PC-3 (cell line): ENCODE results near the gene LRP1B.

Source experiments
- EZH2 ChIP-seq: fragments of 300-600 bp; sonication (generic); IDR thresholded peaks from one replicate; pipeline ENCODE4 v1.6.1; 2017; ENCODE audit warnings: antibody characterized with exemption, mild to moderate bottlenecking, low read length; ENCODE audit not compliant: unreplicated experiment
- TF ChIP-seq, protein P1 (sequence below): fragments of 300-600 bp; sonication (generic); conservative IDR thresholded peaks from 2 replicates; pipeline ENCODE4 v1.5.1; 2017; ENCODE audit warnings: antibody characterized with exemption, low read depth, mild to moderate bottlenecking, low read length

DNA sequence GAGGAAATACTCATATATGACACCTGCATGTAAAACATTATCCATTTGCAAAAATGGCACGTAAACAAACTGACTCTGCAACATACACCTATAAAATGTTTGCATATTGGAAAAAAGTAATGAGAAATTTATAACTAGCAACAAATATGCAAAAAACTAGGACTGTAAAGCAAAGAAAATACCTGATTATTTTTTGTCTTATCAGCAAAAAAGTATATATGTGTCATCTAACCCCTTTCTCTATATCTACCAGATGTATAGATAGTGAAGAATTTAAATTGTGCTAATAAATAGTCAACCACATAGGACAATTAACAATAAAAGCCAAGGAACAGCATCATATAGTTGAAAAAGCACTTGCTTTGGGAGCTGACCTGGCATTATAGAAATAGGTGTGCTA lies 543.8 kb downstream of the LRP1B start:
- TF ChIP-seq EZH2: no peak
- TF ChIP-seq, protein P1, sequence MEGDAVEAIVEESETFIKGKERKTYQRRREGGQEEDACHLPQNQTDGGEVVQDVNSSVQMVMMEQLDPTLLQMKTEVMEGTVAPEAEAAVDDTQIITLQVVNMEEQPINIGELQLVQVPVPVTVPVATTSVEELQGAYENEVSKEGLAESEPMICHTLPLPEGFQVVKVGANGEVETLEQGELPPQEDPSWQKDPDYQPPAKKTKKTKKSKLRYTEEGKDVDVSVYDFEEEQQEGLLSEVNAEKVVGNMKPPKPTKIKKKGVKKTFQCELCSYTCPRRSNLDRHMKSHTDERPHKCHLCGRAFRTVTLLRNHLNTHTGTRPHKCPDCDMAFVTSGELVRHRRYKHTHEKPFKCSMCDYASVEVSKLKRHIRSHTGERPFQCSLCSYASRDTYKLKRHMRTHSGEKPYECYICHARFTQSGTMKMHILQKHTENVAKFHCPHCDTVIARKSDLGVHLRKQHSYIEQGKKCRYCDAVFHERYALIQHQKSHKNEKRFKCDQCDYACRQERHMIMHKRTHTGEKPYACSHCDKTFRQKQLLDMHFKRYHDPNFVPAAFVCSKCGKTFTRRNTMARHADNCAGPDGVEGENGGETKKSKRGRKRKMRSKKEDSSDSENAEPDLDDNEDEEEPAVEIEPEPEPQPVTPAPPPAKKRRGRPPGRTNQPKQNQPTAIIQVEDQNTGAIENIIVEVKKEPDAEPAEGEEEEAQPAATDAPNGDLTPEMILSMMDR: no peak
